ENCODE results near the gene ITPKB. TPM values are rescaled to one million over a fixed set of nuclear protein-coding genes. Genes with fewer than 3 reads are reported as not detected.
"Not testable (repeated sequence)": the region's sequence is repeated elsewhere in the genome, so short reads cannot be mapped to it uniquely, and the experiment has no call there.

ITPKB gene
- total RNA-seq, 1 donor from 2014 or later: 3.9 TPM

GRCh38 chr1:226651041-226651731 lies 87.9 kb downstream of the ITPKB start:
- no peak for DNase-seq

DNA sequence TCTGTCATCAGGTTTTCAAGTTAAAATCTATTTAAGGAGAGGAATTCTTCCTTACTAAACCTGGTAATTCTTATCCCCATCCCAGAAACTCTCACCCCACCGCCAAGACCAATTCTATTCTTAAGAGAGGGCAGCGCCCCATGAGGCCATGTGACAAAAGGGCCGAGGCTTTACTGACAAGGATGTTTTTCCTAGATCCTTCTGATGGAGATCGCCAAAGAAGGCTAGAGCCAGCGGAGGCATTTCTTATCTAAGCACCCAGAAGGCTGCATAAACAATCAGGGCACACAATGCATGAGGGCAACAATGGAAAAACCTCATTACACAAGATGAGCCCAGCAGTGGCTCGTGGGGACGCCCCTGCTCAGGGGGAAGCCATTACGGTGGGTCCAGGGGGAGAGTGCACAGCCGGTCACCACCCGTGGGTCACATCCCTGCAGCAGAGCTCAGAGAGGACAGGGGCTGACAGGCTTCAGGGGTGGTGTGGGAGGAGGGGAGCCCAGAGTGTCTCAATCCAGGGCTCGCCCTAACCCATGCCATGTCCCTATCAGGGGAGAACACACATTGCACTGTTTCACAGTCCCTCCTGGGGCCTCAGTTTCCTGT lies 88.7 kb downstream of the ITPKB start:
- no peak for DNase-seq

GRCh38 chr1:226649780-226650179 lies 89.3 kb downstream of the ITPKB start:
- no peak for DNase-seq

DNA sequence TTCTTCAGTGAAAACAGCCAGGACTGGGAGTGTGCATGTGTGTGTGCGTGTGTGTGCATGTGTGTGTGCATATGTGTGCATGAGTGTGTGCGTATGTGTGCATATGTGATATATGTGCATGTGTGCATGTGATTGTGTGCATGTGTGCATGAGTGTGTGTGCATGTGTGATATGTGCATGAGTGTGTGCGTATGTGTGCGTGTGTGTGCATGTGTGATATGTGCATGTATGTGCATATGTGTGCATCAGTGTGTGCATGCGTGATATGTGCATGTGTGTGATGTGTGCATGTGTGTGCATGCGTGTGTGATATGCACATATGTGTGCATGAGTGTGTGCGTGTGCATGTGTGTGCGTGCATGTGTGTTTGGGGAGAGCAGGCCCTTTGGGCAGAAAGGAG lies 89.8 kb downstream of the ITPKB start:
- DNase-seq: no peak

DNA sequence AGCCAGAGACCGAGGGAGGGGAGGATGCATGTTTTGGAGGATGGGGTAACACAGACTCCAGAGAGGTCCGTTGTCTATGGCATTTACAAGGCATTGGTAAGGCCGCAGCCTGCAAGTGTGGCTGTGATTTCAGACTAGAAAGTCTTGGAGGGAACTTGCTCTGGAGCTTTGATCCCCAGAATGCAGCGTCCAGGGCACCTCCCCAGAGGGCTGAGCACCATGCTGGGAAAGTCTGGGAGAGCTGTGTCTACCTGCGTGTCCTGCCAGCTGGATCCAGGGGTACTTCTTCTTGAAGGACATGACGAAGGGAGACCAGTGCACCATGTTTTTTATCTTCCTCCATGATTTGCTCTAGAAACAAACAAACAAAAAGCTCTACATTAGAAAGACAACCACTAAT lies 90.7 kb downstream of the ITPKB start:
- DNase-seq: no peak

DNA sequence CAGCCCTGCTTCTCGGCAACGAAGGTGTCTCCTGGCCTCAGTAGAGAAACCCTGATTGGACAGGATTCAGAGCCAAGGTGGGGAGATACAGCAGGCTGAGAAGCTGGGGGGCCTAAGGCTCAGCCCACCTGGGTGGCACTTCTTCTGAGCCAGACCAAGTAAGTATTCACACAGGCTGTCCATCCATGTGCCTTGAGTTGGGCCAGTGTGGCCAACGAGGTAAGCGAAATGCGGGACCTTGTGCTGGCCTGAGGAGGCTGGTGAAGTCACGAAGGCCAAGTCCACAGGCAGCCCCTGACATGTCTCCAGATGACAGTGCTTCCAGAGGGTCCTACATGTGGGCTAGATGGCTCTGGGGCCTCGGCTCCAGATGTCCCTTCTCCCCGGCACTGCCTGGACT lies 91.4 kb downstream of the ITPKB start:
- DNase-seq: no peak

DNA sequence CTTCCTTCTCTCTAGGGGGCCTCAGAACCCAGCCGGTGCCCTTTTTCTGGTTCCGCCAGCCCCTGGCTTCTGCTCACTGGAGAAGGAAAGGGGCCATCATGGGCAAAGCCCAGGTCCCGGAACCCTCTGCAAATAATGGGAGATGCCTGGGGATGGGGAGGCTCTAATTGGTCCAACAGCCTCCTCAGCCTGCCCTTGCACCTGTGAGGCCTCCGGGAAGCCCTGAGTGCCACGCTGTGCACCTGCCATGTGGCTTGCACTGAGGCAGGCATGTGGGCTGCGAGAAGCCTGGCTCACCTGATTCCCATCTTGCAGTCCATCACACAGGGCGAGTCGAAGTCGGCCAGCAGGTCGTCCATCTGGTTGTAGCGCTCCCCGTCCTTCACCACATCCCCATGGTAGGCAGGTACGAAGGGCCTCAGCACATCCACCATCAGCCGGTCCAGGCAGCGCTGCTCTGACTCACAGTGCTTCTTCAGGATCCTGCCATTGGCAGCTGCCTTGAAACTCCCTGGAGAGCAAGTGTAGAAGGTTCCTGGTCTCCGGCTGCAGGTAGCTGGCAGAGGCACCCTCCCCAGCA lies 92.1 kb downstream of the ITPKB start:
- no peak for DNase-seq

- no peak for DNase-seq
These were observed 92.8 kb downstream of the ITPKB start for GRCh38 chr1:226646026-226646869.

GRCh38 chr1:226645279-226645976 lies 93.7 kb downstream of the ITPKB start:
- DNase-seq: no peak

DNA sequence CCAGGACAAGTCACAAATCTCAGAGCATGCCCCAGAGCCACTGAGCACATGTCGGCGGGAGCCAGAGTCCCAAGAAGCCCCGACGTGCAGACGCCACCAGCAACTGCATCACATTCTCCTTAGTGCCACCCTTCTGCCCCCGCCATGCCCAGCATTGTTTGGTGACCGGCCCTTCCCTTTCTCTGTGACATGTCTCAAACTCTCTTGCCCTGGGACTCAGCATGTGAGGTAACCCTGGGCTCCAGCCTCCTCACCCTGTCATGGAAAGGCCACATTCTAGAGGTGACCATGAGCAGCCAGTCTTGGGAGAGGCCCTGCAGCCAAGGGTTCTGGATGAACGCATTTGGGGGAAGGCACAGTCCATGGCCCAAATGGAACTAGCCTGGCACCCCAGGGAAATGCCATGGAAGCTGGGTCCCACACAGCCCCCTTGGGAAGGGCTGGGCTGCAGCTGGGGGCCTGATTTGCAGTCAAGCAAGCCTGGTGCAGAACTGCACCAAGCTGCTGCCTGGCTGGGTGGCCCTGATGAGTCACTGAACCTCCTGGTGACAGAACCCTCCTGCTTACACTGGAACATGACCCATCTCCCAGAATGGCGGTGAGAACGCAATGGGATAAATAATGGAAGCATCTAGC lies 94.4 kb downstream of the ITPKB start:
- no peak for DNase-seq

DNA sequence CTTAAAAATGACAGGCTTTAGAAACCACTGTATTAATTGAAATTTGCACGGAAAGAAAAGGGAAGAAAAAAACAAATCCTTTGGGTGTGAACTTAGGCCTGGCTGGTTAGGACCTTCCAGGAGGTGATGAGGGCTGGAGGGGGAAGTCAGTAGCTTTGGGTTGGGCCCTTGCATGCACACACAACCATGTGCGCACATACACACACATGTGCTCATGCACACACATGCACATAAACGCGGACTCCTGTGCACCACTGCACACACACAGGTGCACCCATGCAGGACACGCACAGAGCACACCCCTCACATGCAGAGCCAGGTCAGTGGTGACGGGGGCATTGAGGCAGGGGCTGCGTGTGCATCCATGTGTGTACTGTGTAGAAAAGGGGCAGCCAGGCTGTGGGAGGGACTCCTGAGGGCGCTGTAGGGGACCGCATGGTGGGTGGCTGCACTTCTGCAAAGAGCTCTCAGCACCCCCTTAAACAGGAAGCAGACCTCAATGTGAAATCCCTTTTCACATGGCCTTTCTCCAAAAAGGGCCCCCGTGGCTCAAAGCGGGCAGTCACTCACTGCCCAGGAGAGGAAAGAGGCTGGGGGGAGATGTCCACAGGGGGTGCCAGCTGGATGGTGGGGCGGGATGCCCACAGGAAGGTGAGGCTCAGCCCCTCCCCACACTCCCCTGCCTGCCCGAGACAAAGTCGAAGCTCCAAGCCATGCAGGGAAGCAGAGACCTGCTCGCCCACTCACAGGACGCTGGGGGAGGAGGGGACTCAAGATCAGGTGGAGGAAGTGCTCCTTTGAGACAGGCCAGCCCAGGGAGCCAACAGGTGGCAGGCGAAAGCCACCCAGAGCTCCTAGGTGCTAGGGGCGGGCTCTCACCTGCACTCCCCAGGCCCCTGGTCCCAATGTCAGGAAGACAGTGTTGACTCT lies 95.2 kb downstream of the ITPKB start:
- DNase-seq: no peak

- DNase-seq: peak; percentile 52
These were observed 95.9 kb downstream of the ITPKB start for GRCh38 chr1:226643177-226643576.

DNA sequence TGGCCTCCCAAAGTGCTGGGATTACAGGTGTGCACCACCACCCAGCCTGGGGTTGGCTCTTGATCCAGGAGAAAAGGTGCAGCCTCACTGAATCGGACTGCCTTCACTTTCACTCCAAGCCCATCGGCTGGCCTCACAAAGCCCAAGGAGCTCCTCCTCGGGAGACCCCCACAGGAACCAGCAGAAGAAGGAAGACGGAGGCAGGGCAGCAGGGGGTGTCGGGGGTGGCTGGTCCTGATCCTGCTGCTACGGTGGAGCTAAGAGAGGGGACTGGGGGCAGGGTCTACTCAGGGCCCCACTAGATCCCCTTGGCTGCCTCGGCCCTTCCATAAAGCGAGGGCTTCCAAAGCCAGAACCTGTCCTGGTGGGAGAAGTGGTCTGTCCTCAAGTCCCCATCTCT lies 96.7 kb downstream of the ITPKB start:
- DNase-seq: no peak

GRCh38 chr1:226641671-226642231 lies 97.3 kb downstream of the ITPKB start:
- DNase-seq: no peak

- no peak for DNase-seq
These were observed 98.6 kb downstream of the ITPKB start for GRCh38 chr1:226640321-226641136.

GRCh38 chr1:226639631-226640061 lies 99.4 kb downstream of the ITPKB start:
- no peak for DNase-seq

- not testable (repeated sequence) for DNase-seq
These were observed 99.9 kb downstream of the ITPKB start for GRCh38 chr1:226639206-226639605.

- DNase-seq: peak; percentile 45
These were observed 100.5 kb downstream of the ITPKB start for GRCh38 chr1:226638608-226639007.

DNA sequence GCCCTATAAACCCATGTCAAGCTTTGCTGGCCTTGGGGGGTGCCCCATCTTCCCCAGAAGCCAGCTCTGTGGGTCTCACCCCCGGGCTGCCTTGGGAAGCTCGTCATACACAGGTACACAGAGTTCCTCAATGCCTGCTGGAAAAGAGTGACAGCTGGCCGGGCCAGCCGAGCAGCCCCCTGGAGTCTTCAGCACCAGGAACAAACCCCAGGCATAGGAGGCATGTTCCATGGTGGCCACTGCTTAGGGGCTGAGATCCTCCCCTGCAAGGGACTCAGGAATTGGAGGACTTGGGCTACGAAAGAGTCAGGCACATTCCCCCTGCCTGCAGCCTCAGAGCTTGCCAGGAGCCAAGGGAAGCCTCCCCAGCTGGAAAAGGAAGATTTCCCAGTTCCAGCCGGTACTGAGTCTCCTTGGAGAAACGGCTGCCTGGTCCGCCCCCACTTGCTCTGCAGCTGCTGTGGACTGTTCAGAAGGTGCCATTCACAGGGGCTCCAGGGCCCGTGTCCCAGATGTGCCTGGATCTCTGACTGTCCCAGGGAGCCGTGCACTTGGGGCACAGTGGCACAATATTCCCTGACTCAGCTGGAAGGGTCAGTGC lies 101.0 kb downstream of the ITPKB start:
- peak; percentile 58 for DNase-seq

Measured in occipital lobe (tissue), 2 donors.